Measurements from ENCODE around the gene SCMH1.

DNA sequence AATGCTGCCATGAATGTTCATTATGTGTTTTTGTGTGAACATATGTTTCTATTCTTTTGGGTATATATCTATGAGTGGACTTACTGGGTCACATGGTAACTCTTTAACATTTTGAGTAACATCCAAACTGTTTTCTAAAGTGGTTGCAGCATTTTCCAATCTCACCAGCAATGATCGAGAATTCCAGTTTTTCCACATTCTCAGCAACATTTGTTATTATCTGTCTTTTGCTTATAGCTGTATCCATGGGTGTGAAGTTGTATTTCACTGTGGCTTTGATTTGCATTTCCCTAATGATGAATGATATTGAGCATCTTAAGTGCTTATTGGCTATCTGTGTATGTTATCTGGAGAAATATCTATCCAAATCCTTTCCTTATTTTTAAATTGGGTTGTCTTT lies 131.4 kb downstream of the SCMH1 start:
- TF ChIP-seq, protein P1, sequence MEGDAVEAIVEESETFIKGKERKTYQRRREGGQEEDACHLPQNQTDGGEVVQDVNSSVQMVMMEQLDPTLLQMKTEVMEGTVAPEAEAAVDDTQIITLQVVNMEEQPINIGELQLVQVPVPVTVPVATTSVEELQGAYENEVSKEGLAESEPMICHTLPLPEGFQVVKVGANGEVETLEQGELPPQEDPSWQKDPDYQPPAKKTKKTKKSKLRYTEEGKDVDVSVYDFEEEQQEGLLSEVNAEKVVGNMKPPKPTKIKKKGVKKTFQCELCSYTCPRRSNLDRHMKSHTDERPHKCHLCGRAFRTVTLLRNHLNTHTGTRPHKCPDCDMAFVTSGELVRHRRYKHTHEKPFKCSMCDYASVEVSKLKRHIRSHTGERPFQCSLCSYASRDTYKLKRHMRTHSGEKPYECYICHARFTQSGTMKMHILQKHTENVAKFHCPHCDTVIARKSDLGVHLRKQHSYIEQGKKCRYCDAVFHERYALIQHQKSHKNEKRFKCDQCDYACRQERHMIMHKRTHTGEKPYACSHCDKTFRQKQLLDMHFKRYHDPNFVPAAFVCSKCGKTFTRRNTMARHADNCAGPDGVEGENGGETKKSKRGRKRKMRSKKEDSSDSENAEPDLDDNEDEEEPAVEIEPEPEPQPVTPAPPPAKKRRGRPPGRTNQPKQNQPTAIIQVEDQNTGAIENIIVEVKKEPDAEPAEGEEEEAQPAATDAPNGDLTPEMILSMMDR (IDR thresholded peaks at IDR 0.05): no peak
- no peak for TF ChIP-seq POLR2A (IDR thresholded peaks at IDR 0.05)

All from uterus (tissue), 2 donors.